K562 (cell line): Measurements from ENCODE around the gene ELF3. TPM values are rescaled to one million over a fixed set of nuclear protein-coding genes. Genes with fewer than 3 reads are reported as not detected.
A peak's percentile ranks its signal among the peaks of the same experiment; 100 is the strongest.

Source experiments
- ADNP ChIP-seq: fragments of 200-800 bp; sonication (Bioruptor generic); IDR thresholded peaks from 2 replicates; pipeline ENCODE4 v1.6.1; 2016; ENCODE audit warnings: missing genetic modification characterization, missing compliant biosample characterization
- BCL6 ChIP-seq: fragments of 250-450 bp; sonication (Bioruptor Pico); IDR thresholded peaks from 2 replicates; pipeline ENCODE4 v1.4.0; 2020
- CHD1 ChIP-seq: fragments of 200-600 bp; sonication (generic); IDR thresholded peaks from one replicate; pipeline ENCODE4 v1.6.1; 2012; ENCODE audit warnings: mild to moderate bottlenecking, moderate library complexity, low read length, inconsistent platforms
- ELF4 ChIP-seq: fragments of 450-650 bp; formaldehyde crosslinking; IDR thresholded peaks from 2 replicates; pipeline ENCODE4 v1.4.0; 2022; ENCODE audit warnings: missing genetic modification characterization
- FOXO4 ChIP-seq: fragments of 450-650 bp; formaldehyde crosslinking; IDR thresholded peaks from 2 replicates; pipeline ENCODE4 v1.4.0; 2020; ENCODE audit warnings: mild to moderate bottlenecking, moderate library complexity
- GABPB2 ChIP-seq: fragments of 250-450 bp; sonication (Bioruptor Pico); conservative IDR thresholded peaks from 2 replicates; pipeline ENCODE4 v1.5.1; 2021; ENCODE audit warnings: mild to moderate bottlenecking
- IRF1 ChIP-seq: sonication (generic); formaldehyde crosslinking; IDR thresholded peaks from 2 replicates; pipeline ENCODE4 v1.8.0; 2022; ENCODE audit warnings: missing genetic modification reagents, mild to moderate bottlenecking, borderline replicate concordance
- JUNB ChIP-seq: fragments of 450-650 bp; formaldehyde crosslinking; conservative IDR thresholded peaks from 2 replicates; pipeline ENCODE4 v1.4.0; 2020; ENCODE audit warnings: mild to moderate bottlenecking
- MEF2A ChIP-seq: IDR thresholded peaks from 2 replicates; pipeline ENCODE4 v1.6.1; 2011; ENCODE audit warnings: low read depth, mild to moderate bottlenecking, low read length, moderate library complexity; ENCODE audit not compliant: control insufficient read depth
- MYNN ChIP-seq, 2 experiments: sonication (generic); formaldehyde crosslinking in 1 of 2; IDR thresholded peaks; 2 replicates each; pipeline versions ENCODE4 v1.5.0 to v1.6.1; 2016 to 2020; ENCODE audit warnings: antibody characterized with exemption in 1 of 2, missing genetic modification reagents in 1 of 2
- PKNOX1 ChIP-seq: fragments of 450-650 bp; IDR thresholded peaks from 2 replicates; pipeline ENCODE4 v1.6.1; 2016
- PURB ChIP-seq: sonication (generic); formaldehyde crosslinking; IDR thresholded peaks from 2 replicates; pipeline ENCODE4 v1.9.0; 2021; ENCODE audit warnings: low read depth, mild to moderate bottlenecking, missing genetic modification reagents
- PYGO2 ChIP-seq: fragments of 450-650 bp; IDR thresholded peaks from 2 replicates; pipeline ENCODE4 v1.6.1; 2016; ENCODE audit warnings: mild to moderate bottlenecking, missing genetic modification characterization, moderate library complexity, missing compliant biosample characterization
- RBM34 ChIP-seq: fragments of 200-400 bp; formaldehyde crosslinking; IDR thresholded peaks from 2 replicates; pipeline ENCODE4 v1.6.1; 2018; ENCODE audit warnings: low read length, borderline replicate concordance; ENCODE audit not compliant: insufficient read depth
- RERE ChIP-seq: sonication (generic); formaldehyde crosslinking; IDR thresholded peaks from 2 replicates; pipeline ENCODE4 v1.8.0; 2023; ENCODE audit warnings: missing genetic modification reagents, mild to moderate bottlenecking, borderline replicate concordance
- ZNF76 ChIP-seq: fragments of 250-450 bp; sonication (Bioruptor Pico); IDR thresholded peaks from 2 replicates; pipeline ENCODE4 v1.4.0; 2020; ENCODE audit warnings: mild to moderate bottlenecking, moderate library complexity, borderline replicate concordance
- ZNF778 ChIP-seq: fragments of 450-650 bp; formaldehyde crosslinking; IDR thresholded peaks from 2 replicates; pipeline ENCODE4 v1.4.0; 2020; ENCODE audit warnings: mild to moderate bottlenecking, moderate library complexity
- polyA plus RNA-seq, 8 experiments: library from polyadenylated mRNA; depleted of rRNA in 4 of 8; stranded (reverse) in 5 of 8; unstranded in 3 of 8; fragments of >200 nt; fragmentation: Nextera tagmentation in 2 of 8; fragmentation: Illumina TruSeq in 1 of 8; extraction: Ambion mirVana in 2 of 8; extraction: Trizol in 1 of 8; gene quantifications; 2 replicates each; pipeline versions ENCODE4 v1.2.1 to v1.2.3, GENCODE V29; 2011 to 2014; ENCODE audit warnings: inconsistent platforms in 1 of 8, missing spikeins in 1 of 8
- total RNA-seq, 7 experiments: library from RNA; depleted of rRNA in 6 of 7; stranded (reverse); fragments of >200 nt in 6 of 7; fragmentation: Illumina TruSeq in 2 of 7; extraction: Trizol in 2 of 7; gene quantifications; 2 replicates each; pipeline versions ENCODE4 v1.2.1 to v1.2.3, GENCODE V29; 2011 to 2021; ENCODE audit warnings: low replicate concordance in 1 of 7

The ELF3 gene
- total and polyA plus RNA-seq, 9 of the 15 experiments (the other 6 are each of a cell fraction or from before 2014, with no cell fraction given): 0.03 to 1.2 (median 0.07) TPM; not detected in 4

- TF ChIP-seq JUNB (CRISPR knock-in tag): no peak
- no peak for TF ChIP-seq RBM34
- peak; percentile 86 for TF ChIP-seq ELF4
- TF ChIP-seq PKNOX1: peak; percentile 78
- no peak for TF ChIP-seq CHD1
- TF ChIP-seq ADNP: no peak; the same call in 1 of the 2 replicates
- TF ChIP-seq IRF1 (CRISPR knock-in tag): no peak
- peak; percentile 54; the same call in 1 of the 2 replicates for TF ChIP-seq MYNN (IDR thresholded peaks at IDR 0.05)
- TF ChIP-seq MYNN (CRISPR knock-in tag; IDR thresholded peaks at IDR 0.05): no peak
- no peak for TF ChIP-seq ZNF778 (CRISPR knock-in tag)
- TF ChIP-seq PYGO2 (tag): peak; percentile 67; the same call in 1 of the 2 replicates
- no peak for TF ChIP-seq MEF2A
- no peak for TF ChIP-seq ZNF76 (CRISPR knock-in tag)
- no peak for TF ChIP-seq GABPB2 (CRISPR knock-in tag)
- no peak for TF ChIP-seq FOXO4
- TF ChIP-seq RERE (CRISPR knock-in tag): no peak
- no peak for TF ChIP-seq BCL6 (CRISPR knock-in tag)
- TF ChIP-seq PURB (CRISPR knock-in tag): no peak
These were observed 2.4 kb upstream of the ELF3 start (continued) for GRCh38 chr1:202007805-202008489.
